GM21360 (cell line): ENCODE results near the gene PGM2L1.

ENCODE experiments used
- ATAC-seq: cut with Tn5 transposase; IDR thresholded peaks from one replicate; pipeline ENCODE4 v1.9.1; 2021; ENCODE audit warnings: mild to moderate bottlenecking, moderate library complexity; ENCODE audit not compliant: unreplicated experiment

The PGM2L1 gene

GRCh38 chr11:74307434-74307833 lies 90.8 kb downstream of the PGM2L1 start:
- ATAC-seq: no peak

- ATAC-seq: no peak
Measured at GRCh38 chr11:74306435-74307175, 91.6 kb downstream of the PGM2L1 start.

GRCh38 chr11:74299015-74299414 lies 99.2 kb downstream of the PGM2L1 start:
- ATAC-seq: no peak

- no peak for ATAC-seq
Measured at GRCh38 chr11:74297484-74297883, 100.7 kb downstream of the PGM2L1 start.

- no peak for ATAC-seq
Measured at GRCh38 chr11:74288911-74289310, 109.3 kb downstream of the PGM2L1 start.

GRCh38 chr11:74288161-74288560 lies 110.1 kb downstream of the PGM2L1 start:
- no peak for ATAC-seq

GRCh38 chr11:74284466-74284865 lies 113.8 kb downstream of the PGM2L1 start:
- no peak for ATAC-seq

- no peak for ATAC-seq
Measured at GRCh38 chr11:74283580-74284180, 114.6 kb downstream of the PGM2L1 start.

GRCh38 chr11:74282914-74283371 lies 115.3 kb downstream of the PGM2L1 start:
- no peak for ATAC-seq

GRCh38 chr11:74282421-74282820 lies 115.8 kb downstream of the PGM2L1 start:
- no peak for ATAC-seq

- ATAC-seq: no peak
Measured at GRCh38 chr11:74280494-74280893, 117.7 kb downstream of the PGM2L1 start.
